ENCODE data around the gene CDK2AP2. TPM values are rescaled to one million over a fixed set of nuclear protein-coding genes. Genes with fewer than 3 reads are reported as not detected.

The CDK2AP2 gene
- total and polyA plus RNA-seq, 2 donors (not counting 3 experiments of a cell fraction or from before 2014, with no cell fraction given) = 81.2 to 143 TPM

- DNase-seq (ENCODE audit: low read depth, low spot score) (no peak), FAIRE-seq (no peak)
- H3K27me3 ChIP-seq (ENCODE audit: control insufficient read depth in 2 of 2, insufficient read depth in 2 of 2, low read length in 2 of 2) = peaks cover 3 to 6% of the 10 kb centered on the region in 2 experiments
- H3K9me1 ChIP-seq (replicated peaks; ENCODE audit: control insufficient read depth, extremely low read depth, insufficient read depth, low read length) = no peaks in the 10 kb centered on the region
- BruUV-seq (replicated peaks) = no TSS peak
- no peaks in the 10 kb centered on the region for H3K36me3 ChIP-seq (ENCODE audit: control insufficient read depth in 2 of 2, extremely low read depth in 1 of 2, insufficient read depth in 2 of 2, low read length in 2 of 2)
- no peaks in the 10 kb centered on the region for H4K20me1 ChIP-seq (replicated peaks; ENCODE audit: control insufficient read depth, extremely low read depth, insufficient read depth, low read length)
- dilution Hi-C loops (cut with MboI; ENCODE audit: extremely low pct_ligation_motif_present, low sequenced_read_pairs) = no loop called here
- H3K9me3 ChIP-seq (replicated peaks; ENCODE audit: control insufficient read depth, insufficient read depth, low read length) = no peaks in the 10 kb centered on the region
- H3K4me2 ChIP-seq (ENCODE audit: insufficient read depth, low read length) = no peak overlapping the region
- no peaks in the 10 kb centered on the region for H3K4me1 ChIP-seq (ENCODE audit: control insufficient read depth, extremely low read depth, insufficient read depth, low read length)
- no peak for TF ChIP-seq CTCF (IDR thresholded peaks at IDR 0.05; ENCODE audit: extremely low read depth in 1 of 2, insufficient read depth in 1 of 2, low read depth in 1 of 2, low read length in 2 of 2)
- no peak for TF ChIP-seq JUN (IDR thresholded peaks at IDR 0.05; ENCODE audit: borderline replicate concordance, insufficient read depth, insufficient read length, low read depth)
- TF ChIP-seq MAX (IDR thresholded peaks at IDR 0.05; ENCODE audit: insufficient read depth, insufficient read length) = no peak
- no peak for TF ChIP-seq GATA2 (IDR thresholded peaks at IDR 0.05; ENCODE audit: insufficient read depth, insufficient read length, low read depth, low read length)
- no peak for TF ChIP-seq FOS (IDR thresholded peaks at IDR 0.05; ENCODE audit: borderline replicate concordance, insufficient read depth, low read length)
- TF ChIP-seq POLR2AphosphoS5 (IDR thresholded peaks at IDR 0.05; ENCODE audit: insufficient read depth, low read depth, low read length) = no peak
- TF ChIP-seq POLR2A (IDR thresholded peaks at IDR 0.05; ENCODE audit: low read depth, low read length) = no peak
- TF ChIP-seq MYC (IDR thresholded peaks at IDR 0.05; ENCODE audit: low read depth, low read length) = no peak
- no peak for TF ChIP-seq EZH2 (IDR thresholded peaks at IDR 0.05; ENCODE audit: borderline replicate concordance, low read depth, low read length, severe bottlenecking)
- no peak overlapping the region for H3K9ac ChIP-seq (replicated peaks; ENCODE audit: extremely low read depth, insufficient read depth, low read length)
- no peak overlapping the region for H2AFZ ChIP-seq (ENCODE audit: low read depth, low read length)
- POLR2A ChIA-PET = no interaction called here
- intact Hi-C loops (cut with micrococcal nuclease) = no loop called here
- no peak overlapping the region for H3K4me3 ChIP-seq (replicated peaks in 1 of 3; ENCODE audit: insufficient read depth in 1 of 3, low read depth in 1 of 3, low read length in 3 of 3)
- no peaks in the 10 kb centered on the region for H3K79me2 ChIP-seq (ENCODE audit: control insufficient read depth, insufficient read depth, low read length)
- CTCF ChIA-PET = interaction anchor here (1.2 kb wide), 1 partner anchor 26 kb away, joined by 3 read pairs; no protein-coding TSS in a partner anchor
- no peak overlapping the region for H3K27ac ChIP-seq (ENCODE audit: insufficient read depth, low read depth, low read length)
Observed at GRCh38 chr11:67517784-67518552, 10.0 kb upstream of the CDK2AP2 start.

All from endothelial cell of umbilical vein (primary cell).